Osteocyte (in vitro differentiated cells): ENCODE measurements around the gene RNF186. TPM values are rescaled to one million over a fixed set of nuclear protein-coding genes. Genes with fewer than 3 reads are reported as not detected.
"Not testable (repeated sequence)": the region's sequence is repeated elsewhere in the genome, so short reads cannot be mapped to it uniquely, and the experiment has no call there.

Experiments
- DNase-seq: peaks from one replicate; pipeline ENCODE4 v3.0.0; 2021; ENCODE audit warnings: mixed read lengths; ENCODE audit not compliant: unreplicated experiment; ENCODE audit errors: extremely low spot score
- H3K27ac Mint-ChIP-seq: one replicate; pipeline ENCODE4 v1.8.0; 2021; ENCODE audit warnings: mild to moderate bottlenecking, mixed read lengths; ENCODE audit not compliant: unreplicated experiment
- H3K27me3 Mint-ChIP-seq: one replicate; pipeline ENCODE4 v1.8.0; 2021; ENCODE audit warnings: mixed read lengths; ENCODE audit not compliant: unreplicated experiment
- H3K36me3 Mint-ChIP-seq: one replicate; pipeline ENCODE4 v1.8.0; 2021; ENCODE audit warnings: mixed read lengths; ENCODE audit not compliant: unreplicated experiment
- H3K4me1 Mint-ChIP-seq: one replicate; pipeline ENCODE4 v1.8.0; 2021; ENCODE audit warnings: mixed read lengths; ENCODE audit not compliant: unreplicated experiment
- H3K4me3 Mint-ChIP-seq: one replicate; pipeline ENCODE4 v1.8.0; 2021; ENCODE audit warnings: mild to moderate bottlenecking, moderate library complexity, mixed read lengths; ENCODE audit not compliant: unreplicated experiment
- H3K9me3 Mint-ChIP-seq: one replicate; pipeline ENCODE4 v1.8.0; 2021; ENCODE audit warnings: mixed read lengths; ENCODE audit not compliant: unreplicated experiment
- total RNA-seq: library from RNA; stranded (reverse); gene quantifications from 2 replicates; pipeline ENCODE4 v1.2.1, GENCODE V29; 2021
- TF ChIP-seq, protein P1 (sequence below): fragments of 200-600 bp; sonication (generic); IDR thresholded peaks from 2 replicates; pipeline ENCODE4 v1.5.0; 2021; ENCODE audit warnings: antibody characterized with exemption, mild to moderate bottlenecking, moderate library complexity

The RNF186 gene
- total RNA-seq, 1 donor from 2014 or later: not detected

DNA sequence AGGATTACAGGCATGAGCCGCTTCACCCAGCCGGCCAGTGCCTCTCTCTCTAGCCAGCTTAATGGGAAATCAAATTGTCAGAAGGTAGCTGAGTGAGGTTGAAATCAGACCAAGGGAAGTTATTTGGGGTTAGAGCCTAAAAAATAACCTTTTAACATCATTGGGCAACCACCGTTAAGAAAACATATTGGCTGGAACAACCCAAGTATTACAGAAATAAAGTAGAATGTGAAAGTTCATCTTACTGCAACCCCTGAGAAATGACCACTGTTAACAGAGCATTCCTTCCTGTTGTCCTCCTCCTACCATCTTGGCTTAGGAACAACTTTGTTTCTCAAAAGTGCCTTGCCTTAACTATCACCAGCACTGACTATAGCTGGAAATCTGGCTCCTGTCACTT is 3.2 kb upstream of the RNF186 start:
- TF ChIP-seq, protein P1, sequence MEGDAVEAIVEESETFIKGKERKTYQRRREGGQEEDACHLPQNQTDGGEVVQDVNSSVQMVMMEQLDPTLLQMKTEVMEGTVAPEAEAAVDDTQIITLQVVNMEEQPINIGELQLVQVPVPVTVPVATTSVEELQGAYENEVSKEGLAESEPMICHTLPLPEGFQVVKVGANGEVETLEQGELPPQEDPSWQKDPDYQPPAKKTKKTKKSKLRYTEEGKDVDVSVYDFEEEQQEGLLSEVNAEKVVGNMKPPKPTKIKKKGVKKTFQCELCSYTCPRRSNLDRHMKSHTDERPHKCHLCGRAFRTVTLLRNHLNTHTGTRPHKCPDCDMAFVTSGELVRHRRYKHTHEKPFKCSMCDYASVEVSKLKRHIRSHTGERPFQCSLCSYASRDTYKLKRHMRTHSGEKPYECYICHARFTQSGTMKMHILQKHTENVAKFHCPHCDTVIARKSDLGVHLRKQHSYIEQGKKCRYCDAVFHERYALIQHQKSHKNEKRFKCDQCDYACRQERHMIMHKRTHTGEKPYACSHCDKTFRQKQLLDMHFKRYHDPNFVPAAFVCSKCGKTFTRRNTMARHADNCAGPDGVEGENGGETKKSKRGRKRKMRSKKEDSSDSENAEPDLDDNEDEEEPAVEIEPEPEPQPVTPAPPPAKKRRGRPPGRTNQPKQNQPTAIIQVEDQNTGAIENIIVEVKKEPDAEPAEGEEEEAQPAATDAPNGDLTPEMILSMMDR: no peak
- H3K4me1 Mint-ChIP-seq: no peaks in the 10 kb centered on the region
- H3K27ac Mint-ChIP-seq: no peak overlapping the region
- no peak for DNase-seq
- H3K27me3 Mint-ChIP-seq: no peaks in the 10 kb centered on the region
- H3K36me3 Mint-ChIP-seq: no peaks in the 10 kb centered on the region
- H3K9me3 Mint-ChIP-seq: no peaks in the 10 kb centered on the region
- no peak overlapping the region for H3K4me3 Mint-ChIP-seq

DNA sequence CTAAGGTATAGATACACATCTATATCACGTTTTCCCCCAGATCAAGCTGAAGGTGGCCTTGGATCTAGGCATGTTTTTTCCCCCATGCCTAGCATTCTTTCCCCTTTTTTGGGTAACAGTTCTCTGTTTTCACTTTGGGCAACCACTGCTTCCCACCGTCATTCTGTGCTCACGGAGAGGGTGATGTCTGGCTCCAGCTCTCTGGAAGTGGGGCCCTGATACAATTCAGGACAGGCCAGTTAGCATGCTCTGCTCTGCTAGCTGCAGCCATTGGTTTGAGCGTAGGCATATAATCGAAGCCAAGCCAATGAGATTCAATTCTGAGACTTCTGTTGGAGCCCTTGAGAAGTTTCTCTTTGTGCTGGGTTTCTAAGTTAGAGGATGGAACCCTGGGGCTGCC is 2.1 kb upstream of the RNF186 start:
- H3K9me3 Mint-ChIP-seq: no peaks in the 10 kb centered on the region
- H3K27me3 Mint-ChIP-seq: no peaks in the 10 kb centered on the region
- no peaks in the 10 kb centered on the region for H3K36me3 Mint-ChIP-seq
- H3K4me1 Mint-ChIP-seq: no peaks in the 10 kb centered on the region
- DNase-seq: no peak
- no peak overlapping the region for H3K4me3 Mint-ChIP-seq
- TF ChIP-seq, protein P1: no peak
- H3K27ac Mint-ChIP-seq: no peak overlapping the region

DNA sequence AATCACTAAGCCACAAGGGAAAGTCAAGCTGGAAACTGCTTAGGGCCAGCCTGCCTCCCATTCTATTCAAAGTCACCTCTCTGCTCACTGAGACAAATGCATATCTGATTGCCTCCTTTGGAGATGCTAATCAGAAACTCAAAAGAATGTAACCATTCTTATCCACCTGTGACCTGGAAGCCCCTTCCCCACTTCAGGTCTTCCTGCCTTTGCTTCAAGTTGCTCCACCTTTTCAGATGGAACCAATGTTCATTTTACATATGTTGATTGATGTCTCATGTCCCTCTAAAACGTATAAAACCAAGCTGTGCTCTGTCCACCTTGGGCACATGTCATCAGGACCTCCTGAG is 1.6 kb upstream of the RNF186 start:
- not testable (repeated sequence) for DNase-seq, H3K27ac Mint-ChIP-seq, H3K4me3 Mint-ChIP-seq, H3K4me1 Mint-ChIP-seq, H3K36me3 Mint-ChIP-seq, H3K27me3 Mint-ChIP-seq, H3K9me3 Mint-ChIP-seq

DNA sequence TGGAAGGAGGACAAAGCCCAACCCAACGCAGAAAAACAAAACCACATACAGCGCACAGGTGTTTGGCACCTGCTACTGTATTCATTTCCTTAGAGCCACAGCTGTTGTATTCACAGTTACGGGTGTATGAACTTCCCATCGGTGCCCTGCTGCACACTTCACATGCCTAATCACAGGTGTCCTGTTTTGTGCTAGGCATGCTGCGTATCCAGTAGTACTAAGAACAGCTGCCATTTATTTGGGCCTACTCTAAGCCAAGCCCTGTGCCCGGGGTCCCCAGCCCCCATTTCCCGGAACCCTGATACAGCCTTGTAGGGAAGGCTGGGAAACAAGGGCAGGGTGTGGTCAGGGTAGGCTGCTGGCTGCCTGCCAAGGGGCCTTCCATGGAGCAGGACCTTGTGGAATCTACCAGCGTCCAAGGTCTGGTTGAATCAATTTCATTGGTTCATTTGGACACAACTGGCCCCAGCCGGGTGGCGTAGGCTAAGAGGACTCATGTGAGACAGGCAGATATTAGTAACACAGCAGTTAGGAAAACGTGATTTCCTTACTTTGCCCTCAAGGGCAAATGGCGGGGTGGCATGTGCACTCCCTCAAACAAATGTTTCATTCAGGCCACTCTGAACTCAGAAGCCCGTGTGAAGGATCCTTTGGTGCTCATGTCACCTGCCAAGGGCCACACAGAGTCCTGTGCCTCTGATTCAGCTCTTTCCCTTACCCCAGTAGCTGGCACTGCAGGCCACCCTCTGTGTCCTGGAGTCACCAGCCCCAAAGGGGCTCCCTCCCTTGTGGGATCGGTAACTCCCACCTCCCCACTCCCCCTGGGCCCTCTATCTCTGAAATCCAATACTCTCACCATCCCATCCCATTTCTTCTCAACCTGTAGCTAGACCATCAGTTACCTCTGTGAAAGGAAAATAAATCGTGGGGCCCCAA is 986 bp upstream of the RNF186 start:
- Mint-ChIP-seq H3K27me3 (no peaks in the 10 kb centered on the region), H3K9me3 (no peaks in the 10 kb centered on the region), H3K36me3 (no peaks in the 10 kb centered on the region), H3K4me3 (no peak overlapping the region), H3K27ac (no peak overlapping the region), H3K4me1 (peaks cover 7% of the 10 kb centered on the region)
- DNase-seq: no peak
- TF ChIP-seq, protein P1: no peak

DNA sequence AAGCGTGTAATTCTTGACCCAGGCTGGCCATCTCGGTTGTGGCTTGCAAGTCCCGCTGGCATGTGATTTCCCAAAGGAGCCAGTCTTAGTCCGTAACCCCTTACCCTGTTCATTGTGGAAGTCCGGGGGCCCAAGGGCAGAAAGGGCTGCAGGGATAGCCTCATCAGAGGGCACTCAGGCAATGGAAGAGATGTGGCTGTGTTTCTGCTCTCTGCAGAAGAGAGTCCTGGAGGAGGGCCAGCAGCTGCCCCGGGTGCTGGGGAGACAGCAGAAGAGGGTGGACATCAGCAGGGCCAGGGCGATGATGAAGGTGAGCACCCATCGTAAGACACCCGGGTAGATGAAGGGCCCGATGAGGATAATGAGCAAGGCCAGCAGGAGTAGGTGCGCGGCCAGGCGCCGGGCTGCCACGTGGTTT is 830 bp downstream of the RNF186 start:
- H3K27ac Mint-ChIP-seq: no peak overlapping the region
- H3K4me3 Mint-ChIP-seq: no peak overlapping the region
- peaks cover 2% of the 10 kb centered on the region for H3K9me3 Mint-ChIP-seq
- DNase-seq: no peak
- no peaks in the 10 kb centered on the region for H3K27me3 Mint-ChIP-seq
- H3K36me3 Mint-ChIP-seq: no peaks in the 10 kb centered on the region
- H3K4me1 Mint-ChIP-seq: peaks cover 7% of the 10 kb centered on the region
- TF ChIP-seq, protein P1: no peak
